GM12874 (cell line): ENCODE results near the gene PTGDS.

Experiments used
- CTCF ChIP-seq: IDR thresholded peaks from 2 replicates; pipeline ENCODE4 v1.5.1; 2011; ENCODE audit warnings: low read depth, mild to moderate bottlenecking, control low read depth, low read length, moderate library complexity; ENCODE audit not compliant: insufficient read depth

Gene PTGDS

GRCh38 chr9:136956604-136957003 is 20.7 kb upstream of the PTGDS start:
- TF ChIP-seq CTCF: no peak

GRCh38 chr9:136957461-136957860 is 19.8 kb upstream of the PTGDS start:
- no peak for TF ChIP-seq CTCF

GRCh38 chr9:136957901-136958300 is 19.4 kb upstream of the PTGDS start:
- no peak for TF ChIP-seq CTCF

GRCh38 chr9:136958473-136958872 is 18.8 kb upstream of the PTGDS start:
- TF ChIP-seq CTCF: no peak

GRCh38 chr9:136958898-136959850 is 18.1 kb upstream of the PTGDS start:
- no peak for TF ChIP-seq CTCF

- TF ChIP-seq CTCF: no peak
Observed at GRCh38 chr9:136960212-136960937, 16.9 kb upstream of the PTGDS start.

- no peak for TF ChIP-seq CTCF
Observed at GRCh38 chr9:136960938-136961275, 16.4 kb upstream of the PTGDS start.
